ENCODE measurements around the gene TEN1. TPM values are rescaled to one million over a fixed set of nuclear protein-coding genes. Genes with fewer than 3 reads are reported as not detected.

The TEN1 gene
- total and polyA plus RNA-seq, 2 of the 4 experiments (the other 2 are of a cell fraction), result 14.7 to 17.9 TPM

DNA sequence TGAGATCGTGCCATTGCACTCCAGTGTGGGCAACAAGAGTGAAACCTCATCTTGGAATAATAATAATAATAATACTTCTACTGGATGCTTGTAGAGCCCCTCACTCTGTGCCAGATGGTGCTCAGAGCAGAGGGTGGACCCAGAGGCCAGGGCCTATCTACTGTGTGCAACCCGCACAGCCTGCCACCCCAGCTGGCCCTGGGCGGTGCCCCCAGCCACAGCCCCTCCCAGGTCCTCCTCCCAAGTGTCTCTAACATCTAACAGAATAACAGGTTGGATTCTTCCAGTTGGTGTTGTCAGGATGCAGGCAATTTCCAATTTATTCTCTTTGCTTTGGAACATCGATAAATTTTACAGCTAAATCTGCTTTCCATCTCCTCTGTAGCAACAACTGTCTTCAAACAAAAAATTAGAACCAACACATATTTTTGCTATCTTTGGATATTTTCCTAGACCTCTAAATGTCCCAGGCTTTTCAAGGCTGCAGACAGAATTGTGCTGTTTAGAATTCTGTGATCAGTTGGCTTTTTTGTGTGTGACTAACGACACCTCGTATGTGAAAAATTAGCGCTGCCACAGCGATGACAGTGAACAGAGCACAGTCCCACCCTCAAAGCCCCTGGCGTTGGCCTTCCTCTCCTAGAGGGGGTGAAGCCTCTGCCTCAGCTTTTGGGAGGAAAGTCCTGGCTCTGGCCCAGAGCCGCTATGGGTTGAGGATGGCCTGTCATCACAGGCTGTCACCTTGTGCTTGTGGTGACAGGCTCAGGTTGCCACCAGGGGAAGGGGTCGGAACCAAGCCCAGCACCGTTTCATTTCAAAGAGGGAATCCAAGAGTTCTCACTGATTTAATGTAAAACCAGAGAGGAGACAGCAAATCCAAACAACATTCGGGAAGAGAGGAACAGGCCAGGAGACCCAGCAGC, 55.6 kb downstream of the TEN1 start:
- Histone ChIP-seq H3K9me3 (ENCODE audit: control insufficient read depth, insufficient read depth, low read length) (no peaks in the 10 kb centered on the region), H2AFZ (replicated peaks; ENCODE audit: low read length, poor library complexity) (no peak overlapping the region), H3K23ac (ENCODE audit: low read depth, low read length) (no peak overlapping the region), H2AK5ac (ENCODE audit: low read depth, low read length) (no peak overlapping the region), H4K8ac (ENCODE audit: low read depth in 2 of 2, low read length in 2 of 2) (no peak overlapping the region), H3K27me3 (ENCODE audit: control insufficient read depth, insufficient read depth, low read length) (no peaks in the 10 kb centered on the region), H3K36me3 (ENCODE audit: control insufficient read depth, insufficient read depth, low read length) (peaks cover 17% of the 10 kb centered on the region), H3K18ac (ENCODE audit: low read depth, low read length) (no peak overlapping the region), H2BK15ac (ENCODE audit: low read depth, low read length) (no peak overlapping the region), H3K27ac (ENCODE audit: insufficient read depth, low read length) (no peak overlapping the region), H3K14ac (replicated peaks; ENCODE audit: low read depth, low read length) (no peak overlapping the region), H3K9me1 (ENCODE audit: insufficient read depth, low read length) (peaks cover 2% of the 10 kb centered on the region; the same call in 1 of the 2 replicates), H3K4me1 (ENCODE audit: control insufficient read depth, insufficient read depth, low read length) (peaks cover under 1% of the 10 kb centered on the region; the same call in 1 of the 2 replicates), H3K79me1 (ENCODE audit: low read depth in 1 of 2, low read length in 2 of 2) (no peaks in the 10 kb centered on the region), H4K91ac (ENCODE audit: insufficient read depth, low read depth, low read length) (no peak overlapping the region), H3K4me3 (ENCODE audit: insufficient read depth, low read depth, low read length) (no peak overlapping the region), H2BK20ac (ENCODE audit: low read depth, low read length) (no peak overlapping the region), H4K5ac (ENCODE audit: low read depth, low read length) (no peak overlapping the region), H3K9ac (ENCODE audit: low read depth, low read length) (no peak overlapping the region), H2BK5ac (ENCODE audit: low read depth, low read length, poor library complexity, severe bottlenecking) (no peak overlapping the region), H2AK9ac (replicated peaks; ENCODE audit: low read depth, low read length, poor library complexity) (no peak overlapping the region), H3K4me2 (ENCODE audit: low read depth, low read length) (no peak overlapping the region), H3K56ac (ENCODE audit: extremely low read depth, insufficient read depth, low read length) (no peak overlapping the region), H4K20me1 (ENCODE audit: insufficient read depth, low read length) (0 out of 2 replicates have a peak, but pooled peaks cover 2% of the 10 kb centered on the region), H3K4ac (ENCODE audit: low read depth, low read length) (no peak overlapping the region), H2BK120ac (ENCODE audit: low read depth, low read length) (no peak overlapping the region)
- DNase-seq (no peak), ATAC-seq (ENCODE audit: low read depth) (no peak)
- dilution Hi-C loops (cut with HindIII; ENCODE audit: low sequenced_read_pairs, unreplicated experiment) (no loop called here), intact Hi-C loops (cut with micrococcal nuclease) (loop anchor here (5.0 kb wide), 1 partner anchor 38 kb away; the partner anchor contains the start of genes GALR2 and SRP68), in situ Hi-C loops (cut with MboI; ENCODE audit: low sequenced_read_pairs) (no loop called here)
- ChIA-PET POLR2A (ENCODE audit: unreplicated experiment) (no interaction called here), CTCF (no interaction called here)
- 76% methylated on average over 3 of the region's 13 CpGs; no CpG with 5 or more reads in 1 of the 2 experiments for WGBS, 2 experiments (ENCODE audit: extremely low coverage in 2 of 2, insufficient read length in 1 of 2)
- BruUV-seq (replicated peaks), result no TSS peak
- TF ChIP-seq CEBPB (IDR thresholded peaks at IDR 0.05; ENCODE audit: low read depth, low read length) (no peak), ELK1 (IDR thresholded peaks at IDR 0.05; ENCODE audit: borderline replicate concordance, low read depth, low read length) (no peak), CHD1 (IDR thresholded peaks at IDR 0.05; ENCODE audit: low read depth, low read length) (no peak), SMC3 (IDR thresholded peaks at IDR 0.05; ENCODE audit: low read depth, low read length) (no peak), POLR2A (IDR thresholded peaks at IDR 0.05; ENCODE audit: low read depth, low read length) (no peak), MXI1 (IDR thresholded peaks at IDR 0.05; ENCODE audit: borderline replicate concordance, low read depth, low read length) (no peak)
- TF ChIP-seq, protein P1, sequence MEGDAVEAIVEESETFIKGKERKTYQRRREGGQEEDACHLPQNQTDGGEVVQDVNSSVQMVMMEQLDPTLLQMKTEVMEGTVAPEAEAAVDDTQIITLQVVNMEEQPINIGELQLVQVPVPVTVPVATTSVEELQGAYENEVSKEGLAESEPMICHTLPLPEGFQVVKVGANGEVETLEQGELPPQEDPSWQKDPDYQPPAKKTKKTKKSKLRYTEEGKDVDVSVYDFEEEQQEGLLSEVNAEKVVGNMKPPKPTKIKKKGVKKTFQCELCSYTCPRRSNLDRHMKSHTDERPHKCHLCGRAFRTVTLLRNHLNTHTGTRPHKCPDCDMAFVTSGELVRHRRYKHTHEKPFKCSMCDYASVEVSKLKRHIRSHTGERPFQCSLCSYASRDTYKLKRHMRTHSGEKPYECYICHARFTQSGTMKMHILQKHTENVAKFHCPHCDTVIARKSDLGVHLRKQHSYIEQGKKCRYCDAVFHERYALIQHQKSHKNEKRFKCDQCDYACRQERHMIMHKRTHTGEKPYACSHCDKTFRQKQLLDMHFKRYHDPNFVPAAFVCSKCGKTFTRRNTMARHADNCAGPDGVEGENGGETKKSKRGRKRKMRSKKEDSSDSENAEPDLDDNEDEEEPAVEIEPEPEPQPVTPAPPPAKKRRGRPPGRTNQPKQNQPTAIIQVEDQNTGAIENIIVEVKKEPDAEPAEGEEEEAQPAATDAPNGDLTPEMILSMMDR (conservative IDR thresholded peaks at IDR 0.05; ENCODE audit: low read depth, low read length), result no peak
